GM11168 (cell line): Measurements from ENCODE around the gene RAD51AP2.
"Not testable (repeated sequence)": the region's sequence is repeated elsewhere in the genome, so short reads cannot be mapped to it uniquely, and the experiment has no call there.

Source experiments
- in situ Hi-C: fragments of 300-500 bp; cut with MboI; formaldehyde crosslinking; loops from one replicate; pipeline ENCODE4 v1.12.0; 2022; ENCODE audit warnings: low sequenced_read_pairs; ENCODE audit not compliant: unreplicated experiment

Gene RAD51AP2

DNA sequence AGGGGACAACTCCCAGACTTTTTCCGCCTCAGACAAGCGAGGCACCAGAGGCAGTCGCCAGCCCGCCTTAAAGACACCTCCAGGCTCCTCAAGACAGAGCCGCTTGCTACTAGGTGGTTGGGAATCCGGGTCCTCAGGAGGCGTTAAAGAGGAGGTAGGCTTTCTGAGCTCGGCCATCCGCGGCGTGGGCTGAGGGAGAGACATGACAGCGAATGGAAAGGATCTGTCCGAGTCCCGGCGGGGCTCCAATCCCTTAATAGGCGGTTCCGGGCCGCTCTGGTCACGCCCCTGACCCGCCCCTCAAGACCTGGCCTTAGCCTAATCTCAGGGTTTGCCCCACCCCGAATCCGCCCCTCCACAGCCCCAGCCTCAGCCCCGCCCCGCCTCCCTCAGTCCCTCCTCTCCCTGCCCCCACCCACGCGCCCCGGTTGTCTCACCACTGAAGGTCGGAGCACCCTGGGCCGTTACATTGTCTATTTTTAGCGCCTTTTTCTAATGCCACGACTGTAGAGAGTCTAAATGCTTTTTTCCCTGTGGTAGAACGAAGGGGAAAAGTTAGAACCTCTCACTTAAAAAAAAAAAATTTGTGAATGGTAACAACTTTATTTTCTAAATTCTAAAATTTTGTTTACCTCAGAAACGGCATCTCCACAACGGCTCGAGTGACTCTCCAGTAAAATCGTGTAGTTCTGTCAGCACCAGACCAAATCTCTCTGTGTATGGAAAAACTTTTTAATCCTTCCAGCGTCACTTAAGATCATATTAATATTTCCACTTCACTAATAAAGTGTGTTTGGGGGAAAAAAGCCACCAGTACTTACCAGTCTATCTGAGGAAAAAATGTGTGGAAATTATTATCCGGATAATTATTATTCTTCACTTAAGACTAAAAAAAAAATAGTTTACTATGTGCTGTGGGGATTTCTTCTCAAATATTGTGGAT, at the start of gene RAD51AP2:
TSS of gene RAD51AP2 (minus strand) at position 229 of the 943 bp plus-strand sequence. CDS start at position 204, 25 bp downstream.
- in situ Hi-C loops: no loop called here

DNA sequence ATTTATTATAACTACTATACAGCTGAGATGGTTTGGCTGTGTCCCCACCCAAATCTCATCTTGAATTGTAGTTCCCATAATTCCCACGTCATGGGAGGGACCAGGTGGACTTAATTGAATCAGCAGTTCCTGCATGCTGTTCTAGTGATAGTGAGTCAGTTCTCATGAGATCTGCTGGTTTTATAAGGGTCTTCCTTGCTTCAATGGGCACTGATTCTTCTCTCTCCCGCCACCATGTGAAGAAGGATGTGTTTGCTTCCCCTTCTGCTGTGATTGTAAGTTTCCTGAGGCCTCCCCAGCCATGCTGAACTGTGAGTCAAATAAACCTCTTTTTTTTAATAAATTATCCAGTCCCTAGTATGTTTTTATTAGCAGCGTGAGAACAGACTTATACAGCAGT, 47.5 kb upstream of the RAD51AP2 start:
- in situ Hi-C loops: not testable (repeated sequence)

DNA sequence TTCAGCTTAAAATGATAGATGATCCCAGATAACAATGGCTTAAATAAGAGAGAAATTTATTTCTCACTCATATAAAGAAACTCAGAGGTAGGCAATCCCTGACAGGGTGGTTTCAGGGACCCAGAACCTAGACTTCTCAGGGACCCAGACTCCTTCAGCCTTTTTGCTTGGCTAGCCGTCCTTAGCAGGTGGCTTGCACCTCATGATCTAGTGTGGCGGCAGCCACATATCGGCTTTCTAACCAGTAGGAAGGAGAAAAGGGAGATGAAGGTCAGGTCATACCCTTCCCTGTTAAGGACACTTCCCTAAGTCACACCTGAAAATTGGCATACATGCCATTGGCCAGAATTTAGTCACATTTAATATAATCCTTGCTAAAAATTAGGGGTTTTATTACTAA, 40.6 kb upstream of the RAD51AP2 start:
- in situ Hi-C loops: no loop called here

DNA sequence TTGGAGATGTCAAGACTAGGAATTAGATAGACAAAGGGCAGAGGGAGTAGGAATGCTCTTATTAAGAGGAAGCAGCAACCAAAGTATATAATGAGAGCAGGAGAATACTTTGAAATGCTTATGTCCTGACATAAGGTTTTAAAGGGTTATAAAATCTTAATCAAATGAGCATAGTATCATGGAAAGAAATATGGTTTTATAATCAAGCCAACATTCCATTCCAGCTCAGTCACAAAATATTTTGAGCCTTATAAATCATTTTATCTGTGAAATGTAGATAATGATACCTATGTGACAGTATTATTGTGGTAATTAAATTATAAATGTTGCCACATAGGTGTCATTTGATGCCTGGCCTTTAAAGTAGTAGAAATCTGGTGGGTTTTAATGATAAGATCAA, 39.8 kb upstream of the RAD51AP2 start:
- in situ Hi-C loops: no loop called here

DNA sequence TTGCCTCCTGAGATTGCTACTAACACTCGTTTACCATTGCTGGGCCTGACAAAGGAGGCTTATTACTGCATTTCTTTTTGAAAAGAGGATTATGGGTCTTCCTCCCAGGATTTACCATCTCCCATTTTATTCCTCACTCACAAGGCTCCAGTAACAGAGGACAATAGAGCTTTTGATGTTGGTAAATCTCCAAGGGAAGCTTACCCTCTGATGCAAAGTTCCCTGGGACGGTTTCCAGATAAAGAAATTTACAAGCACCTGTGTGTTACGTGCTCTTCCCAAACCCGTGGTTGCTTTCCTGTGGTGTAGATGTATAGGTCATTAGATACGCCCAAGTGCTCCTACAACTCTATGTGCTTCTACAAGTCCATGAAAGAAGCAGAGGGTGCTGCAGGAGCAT, 39.4 kb upstream of the RAD51AP2 start:
- in situ Hi-C loops: no loop called here

DNA sequence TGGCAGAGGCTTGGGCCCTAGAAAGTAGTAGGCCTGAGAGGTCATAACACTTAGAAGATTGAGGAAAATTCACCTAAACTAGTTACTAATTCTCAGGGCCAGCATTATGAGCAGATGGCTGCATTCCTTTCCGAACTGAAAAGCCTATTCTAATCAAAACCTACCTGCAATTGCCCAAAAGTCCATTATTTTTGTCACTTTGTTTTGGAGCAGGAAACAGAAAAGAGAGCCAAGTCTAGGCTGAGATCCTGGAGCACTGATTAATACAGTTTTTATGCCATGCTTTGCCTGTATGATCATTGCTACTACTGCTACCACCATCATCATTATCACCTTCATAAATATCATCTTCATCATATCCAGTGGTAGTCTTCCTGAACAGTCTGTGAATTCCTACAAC, 36.9 kb upstream of the RAD51AP2 start:
- in situ Hi-C loops: no loop called here

DNA sequence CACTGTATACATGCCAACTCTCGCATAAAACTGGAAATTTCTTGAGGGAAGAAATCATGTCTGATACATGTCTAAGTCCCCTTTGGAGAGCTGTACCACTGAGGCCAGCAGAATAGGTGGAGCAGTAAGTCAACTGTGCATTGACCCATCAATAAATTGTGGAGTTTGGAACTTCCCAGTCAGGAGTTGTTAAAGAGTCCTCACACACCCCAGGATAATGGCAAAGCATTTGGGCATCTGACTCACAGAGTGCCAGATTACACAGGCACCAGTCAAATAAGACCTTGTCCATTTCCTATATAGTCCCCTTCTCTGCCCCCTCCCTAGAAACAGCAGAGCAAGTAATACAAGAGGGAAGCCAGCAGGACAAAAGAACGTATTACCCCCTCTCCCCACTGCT, 32.7 kb upstream of the RAD51AP2 start:
- in situ Hi-C loops: no loop called here

DNA sequence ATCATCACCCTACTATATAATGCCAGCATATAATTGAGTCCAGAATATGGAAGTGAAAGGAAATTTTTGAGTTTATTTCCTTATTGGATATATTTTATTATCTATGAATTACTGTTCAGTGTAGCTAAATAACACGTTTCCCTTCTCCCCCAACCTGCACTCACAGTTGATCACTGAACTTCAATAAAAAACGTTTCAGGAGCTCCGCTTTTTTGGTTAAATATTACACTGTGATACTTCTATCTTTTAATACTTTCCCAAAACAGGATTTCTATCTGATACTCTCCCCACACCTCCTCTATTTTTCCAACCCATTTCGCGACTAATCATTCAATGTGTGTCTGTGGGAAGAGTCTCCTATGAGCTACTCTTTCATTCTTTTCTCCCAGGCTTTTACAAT, 29.5 kb upstream of the RAD51AP2 start:
- in situ Hi-C loops: no loop called here

DNA sequence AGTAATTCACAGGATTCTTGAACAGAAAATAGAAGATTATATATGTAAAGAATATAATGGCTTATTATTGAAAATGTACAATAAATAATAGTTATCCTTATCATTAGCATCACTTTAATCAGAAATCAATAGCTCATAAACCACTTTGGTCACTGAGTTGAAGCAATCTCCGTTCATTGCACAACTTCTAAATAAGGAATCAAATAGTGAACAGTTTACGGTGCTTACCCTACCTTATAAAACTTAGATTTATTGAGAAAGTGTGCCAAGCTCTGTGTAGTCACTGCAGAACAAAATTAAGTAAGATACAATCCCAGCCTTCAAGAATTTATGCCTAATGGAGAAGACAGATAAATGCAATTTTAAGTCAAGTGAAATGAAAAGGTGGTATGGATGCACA, 29.0 kb upstream of the RAD51AP2 start:
- in situ Hi-C loops: no loop called here

DNA sequence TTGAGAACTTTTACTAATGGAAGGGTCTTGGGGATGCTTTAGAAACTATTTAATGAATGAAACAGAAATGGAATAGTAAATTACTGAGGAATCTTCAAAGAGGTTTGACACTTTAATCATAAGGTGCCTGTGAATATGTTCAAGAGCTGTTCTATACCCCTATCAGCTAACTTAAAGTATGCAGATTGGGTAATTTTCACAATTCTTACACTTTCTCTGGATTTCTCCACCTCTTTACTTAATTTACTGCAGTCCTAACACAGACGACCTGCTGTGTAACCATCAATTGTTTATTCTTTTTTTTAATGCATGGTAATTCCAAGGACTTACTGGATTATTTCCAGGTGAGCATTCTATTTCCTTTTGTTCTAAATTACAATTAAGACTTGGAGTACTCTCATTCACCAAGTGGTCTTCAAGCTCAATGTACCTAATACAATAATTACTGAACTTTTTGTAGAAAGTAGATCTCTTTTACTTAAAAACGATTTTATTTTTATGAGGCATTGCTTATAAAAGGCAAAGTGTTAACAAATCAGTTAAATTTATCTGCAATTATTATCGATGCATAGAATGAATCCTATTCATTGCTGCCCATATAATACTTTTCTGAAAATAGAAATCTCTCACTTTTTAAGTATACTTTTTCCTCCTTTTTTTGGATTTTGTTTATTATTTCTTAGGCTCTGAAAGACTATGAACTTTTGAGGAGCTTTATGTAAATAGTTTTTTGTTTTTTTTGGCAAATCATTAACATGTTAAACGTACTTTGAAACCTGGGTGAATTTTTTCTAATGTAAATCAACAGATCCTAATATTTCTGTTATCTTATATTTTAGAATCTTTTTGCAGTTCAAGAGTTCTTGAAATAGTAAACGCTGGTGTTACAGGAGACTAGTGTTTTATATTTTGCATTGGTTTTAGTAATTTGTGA, 27.7 kb upstream of the RAD51AP2 start:
- in situ Hi-C loops: no loop called here

DNA sequence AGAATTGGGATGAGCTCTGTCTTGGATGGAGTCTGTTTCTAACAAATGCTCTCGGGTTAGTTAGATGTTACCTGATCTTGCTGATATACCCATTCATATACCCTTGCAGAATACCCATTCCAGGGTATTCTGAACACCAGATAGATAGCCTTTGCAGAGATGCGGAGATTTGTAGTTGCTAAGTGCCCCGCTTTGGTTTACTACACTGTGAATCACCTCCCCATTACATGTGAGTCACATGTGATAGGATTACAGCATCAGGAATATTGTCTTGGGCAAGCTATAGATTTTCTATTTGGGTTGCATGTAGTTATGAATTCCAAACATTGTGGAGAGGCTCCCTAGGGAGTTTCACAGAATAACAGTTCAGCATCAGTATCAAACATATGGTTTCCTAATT, 26.0 kb upstream of the RAD51AP2 start:
- in situ Hi-C loops: no loop called here

DNA sequence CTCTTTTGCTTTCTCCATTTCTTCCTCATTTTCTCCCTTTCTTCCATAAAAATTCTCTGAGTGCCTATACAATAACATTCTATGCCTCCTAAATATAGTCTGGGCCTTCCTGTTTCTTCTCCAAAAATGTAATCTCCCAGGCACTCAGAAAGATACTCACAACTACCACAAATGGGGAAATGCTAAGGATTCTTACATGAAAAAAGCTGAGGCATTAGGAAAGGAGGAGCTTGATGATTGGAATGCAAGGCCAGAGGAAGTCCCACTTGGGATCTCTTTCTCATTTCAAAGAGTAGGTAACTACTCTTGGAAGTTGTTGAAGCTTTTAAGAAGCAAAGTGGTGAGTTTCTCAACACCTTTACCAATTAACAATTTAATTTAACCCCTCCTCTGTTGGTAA, 25.6 kb upstream of the RAD51AP2 start:
- in situ Hi-C loops: no loop called here

DNA sequence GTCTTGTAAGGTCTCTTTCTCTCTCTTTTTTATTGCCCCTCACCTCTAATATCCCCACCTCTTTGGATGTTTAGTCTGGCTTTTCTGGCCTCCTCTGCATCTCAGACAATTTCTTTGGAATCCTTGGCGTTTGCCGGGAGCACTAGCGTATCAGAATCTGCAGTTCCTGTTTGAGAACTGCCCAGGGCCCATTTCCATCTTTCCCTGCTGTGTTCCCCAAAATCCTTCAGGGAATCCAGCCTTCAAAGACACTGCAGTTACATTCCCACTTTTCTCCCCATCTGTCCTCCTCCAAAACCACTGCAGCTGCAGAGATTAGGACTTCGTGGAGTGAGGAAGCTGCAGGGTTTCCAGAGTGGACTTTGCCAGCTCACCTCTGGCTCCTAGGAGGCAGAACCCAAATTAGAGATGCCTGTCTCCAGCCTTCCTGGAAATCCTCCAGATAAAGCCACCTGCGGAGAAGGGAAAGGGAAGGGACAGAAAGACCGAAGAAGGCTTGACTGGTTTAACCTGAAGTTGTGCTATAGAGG, 25.0 kb upstream of the RAD51AP2 start:
- in situ Hi-C loops: no loop called here

DNA sequence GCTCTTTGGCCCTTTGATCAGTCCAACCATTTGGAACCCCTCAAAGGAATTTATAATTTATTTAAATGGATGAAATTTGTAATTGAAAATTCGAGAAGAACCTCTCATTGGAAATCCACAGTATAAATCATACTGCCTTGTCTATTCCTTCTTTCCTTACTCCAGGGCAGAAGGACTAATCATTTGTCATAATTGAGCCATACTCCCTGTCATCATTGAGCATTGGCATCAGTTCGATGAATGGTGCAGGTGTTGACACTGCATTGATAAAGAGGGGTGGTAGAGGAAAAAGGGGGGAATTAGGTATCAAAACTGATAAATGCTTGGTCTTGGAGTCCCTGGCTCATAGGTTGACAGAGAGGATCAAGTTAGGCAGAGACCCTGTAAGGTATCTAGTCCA, 24.2 kb upstream of the RAD51AP2 start:
- in situ Hi-C loops: no loop called here

DNA sequence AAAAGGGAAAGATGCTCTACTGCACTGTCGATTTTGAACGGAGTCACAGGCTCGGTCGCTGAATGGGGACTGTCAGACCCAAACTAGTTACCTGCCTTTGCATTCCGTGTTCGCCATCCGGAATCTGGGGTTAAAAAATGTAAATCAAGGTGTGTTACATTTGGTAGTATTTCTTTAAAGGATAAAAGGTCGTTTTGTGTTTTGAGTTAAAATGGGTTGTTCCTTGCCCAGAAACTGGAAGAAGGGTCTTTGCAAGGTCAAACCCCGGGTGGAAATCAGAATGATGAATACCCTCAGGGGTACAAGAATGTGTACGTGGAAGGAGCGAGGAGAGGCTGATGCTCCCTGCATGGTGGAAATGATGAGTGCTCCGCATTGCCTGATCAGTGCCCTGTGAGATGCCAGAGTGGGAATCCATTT, 23.3 kb upstream of the RAD51AP2 start:
- in situ Hi-C loops: no loop called here

DNA sequence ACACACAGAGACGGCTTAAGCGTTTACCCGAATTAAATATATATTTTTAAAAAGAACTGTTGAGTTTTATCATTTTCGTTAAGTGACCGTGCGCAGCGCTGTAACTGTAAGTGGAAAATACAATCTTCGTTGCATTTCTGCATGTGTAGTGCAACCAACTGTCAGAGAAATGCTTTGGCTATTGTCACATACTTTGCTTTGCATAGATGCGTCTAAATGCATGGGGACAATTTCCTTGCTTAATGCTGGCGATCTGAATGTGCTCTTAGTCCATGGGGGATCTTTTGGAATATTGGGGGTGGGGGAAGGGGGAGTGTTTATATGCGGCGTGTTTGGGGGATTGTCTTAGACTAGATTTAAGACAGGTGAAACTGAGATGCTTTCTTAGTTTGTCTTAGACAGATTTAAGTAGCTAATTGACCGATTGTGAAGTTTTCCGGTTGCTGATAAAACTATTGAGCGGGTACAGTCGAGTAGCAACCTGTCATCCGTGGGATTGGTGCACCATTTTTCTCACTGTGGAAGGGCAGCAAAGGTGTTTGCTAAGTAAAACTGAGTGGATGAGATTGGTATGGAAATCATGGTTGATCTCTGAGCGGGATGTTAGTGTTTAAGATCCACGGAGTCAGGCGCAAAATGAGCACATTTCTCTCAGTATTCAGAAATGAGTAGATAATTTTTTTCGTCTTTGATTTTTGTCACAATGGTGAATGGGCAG, 22.7 kb upstream of the RAD51AP2 start:
- in situ Hi-C loops: no loop called here

DNA sequence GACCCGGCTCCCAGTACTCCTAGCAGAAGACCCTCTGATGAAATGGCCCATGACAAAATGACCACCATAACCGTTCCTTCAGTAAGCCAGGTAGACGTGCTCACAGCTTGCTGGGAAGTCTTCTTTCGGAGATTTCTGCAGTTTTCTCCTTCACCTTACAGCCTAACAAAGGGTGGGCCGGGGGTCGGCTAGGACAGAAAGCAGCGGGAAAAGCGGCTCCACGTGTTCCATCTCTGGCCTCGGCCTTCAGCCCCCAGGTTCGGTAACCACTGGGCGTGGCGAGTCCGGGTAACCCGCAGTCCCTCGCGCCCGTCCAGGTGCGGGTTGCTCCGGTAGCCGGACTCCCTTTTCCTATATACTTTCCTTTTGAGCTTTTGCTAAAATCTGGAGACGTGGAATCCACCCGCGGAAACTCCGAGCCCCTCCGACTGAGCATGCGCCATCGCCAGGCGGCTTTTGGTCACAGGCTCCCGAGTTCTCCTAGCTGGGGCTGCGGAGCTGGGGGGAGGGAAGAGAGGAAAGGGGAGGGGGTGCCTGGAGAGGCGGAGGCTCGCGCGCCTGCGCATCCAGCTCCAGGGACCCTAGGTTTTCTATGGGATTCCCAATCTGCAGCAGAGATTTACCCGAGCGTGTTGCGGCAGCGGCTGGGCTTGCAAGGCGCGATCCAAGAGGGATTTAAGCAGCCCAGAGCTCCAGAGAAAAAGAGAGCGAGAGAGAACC, 22.0 kb upstream of the RAD51AP2 start, which contains the start of gene VSNL1:
TSS of gene VSNL1 (plus strand) at position 604 of the 720 bp plus-strand sequence. CDS start 51,379 bp downstream, outside the sequence.
- in situ Hi-C loops: no loop called here

DNA sequence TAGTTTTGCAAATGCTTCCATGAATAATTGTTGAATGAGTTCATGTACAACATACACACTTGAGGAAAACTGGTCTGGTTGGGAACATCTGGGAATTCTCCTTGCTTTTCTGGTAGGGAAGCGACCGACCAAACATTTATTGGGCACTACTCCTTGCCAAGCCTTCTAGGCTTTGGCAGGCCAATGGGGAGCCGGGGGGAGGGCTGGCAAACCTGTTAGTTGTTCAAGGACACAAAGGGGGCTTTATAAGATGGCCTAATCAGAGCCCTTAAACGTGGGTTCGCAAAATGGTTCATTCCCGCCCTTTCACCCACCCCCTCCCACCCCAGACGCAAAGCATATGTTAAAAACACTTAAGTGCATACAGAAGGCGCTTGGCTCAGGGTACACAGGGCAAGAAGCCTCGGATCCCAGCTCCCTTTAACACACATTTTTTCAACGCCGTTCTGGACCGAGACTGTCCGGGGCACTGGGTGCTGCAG, 21.4 kb upstream of the RAD51AP2 start:
- in situ Hi-C loops: no loop called here

DNA sequence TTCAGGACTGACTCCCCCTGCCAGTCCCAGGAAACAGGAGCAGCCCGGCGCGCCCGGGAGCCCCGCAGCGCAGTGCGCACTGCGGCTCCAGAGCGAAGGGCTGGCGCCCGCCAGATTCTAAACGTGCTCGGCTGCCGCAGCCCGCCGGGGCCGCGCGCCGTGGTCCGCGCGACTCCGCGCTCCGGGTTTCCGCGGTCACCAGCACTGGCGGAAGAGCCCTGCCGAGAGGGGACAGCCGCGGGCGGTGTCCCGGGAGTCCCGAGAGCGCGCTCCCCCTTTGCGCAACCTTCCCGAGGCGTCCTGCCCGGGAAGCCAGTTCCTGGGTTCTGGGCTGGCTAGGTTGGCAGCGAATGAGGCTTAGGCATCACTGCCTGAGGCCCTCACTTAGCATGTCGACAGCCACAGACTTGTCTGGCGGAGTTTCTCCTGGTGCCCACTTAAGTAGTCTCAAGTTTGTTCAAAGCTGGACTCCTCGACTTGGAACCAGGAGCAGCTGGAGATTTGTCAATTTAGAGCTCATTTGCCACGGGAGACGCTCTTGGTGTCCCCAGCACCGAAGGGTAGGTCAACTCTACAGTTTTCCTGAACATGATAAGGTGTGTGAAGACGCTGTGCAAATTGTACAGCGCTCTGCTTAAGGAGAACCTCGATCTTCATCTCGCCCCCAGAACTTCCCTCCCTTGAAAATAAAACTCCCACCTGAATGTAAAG, 20.8 kb upstream of the RAD51AP2 start:
- in situ Hi-C loops: no loop called here
